KOPT-K1 (cell line): Measurements from ENCODE around the gene CGRRF1.

ENCODE experiments used
- H3K27ac ChIP-seq: fragments of 200-600 bp; sonication (generic); 2 replicates; pipeline ENCODE4 v1.5.1; 2016; ENCODE audit warnings: antibody characterized with exemption, mild to moderate bottlenecking, low read depth, low read length; ENCODE audit not compliant: poor library complexity, severe bottlenecking
- H3K36me3 ChIP-seq: fragments of 200-600 bp; sonication (generic); 2 replicates; pipeline ENCODE4 v1.5.1; 2017; ENCODE audit warnings: antibody characterized with exemption, mild to moderate bottlenecking, low read length, moderate library complexity; ENCODE audit not compliant: insufficient read depth
- H3K9me3 ChIP-seq: fragments of 200-600 bp; sonication (generic); 2 replicates; pipeline ENCODE4 v1.5.1; 2017; ENCODE audit warnings: antibody characterized with exemption, low read length, mild to moderate bottlenecking; ENCODE audit not compliant: insufficient read depth, poor library complexity, severe bottlenecking

CGRRF1 gene

GRCh38 chr14:54570047-54570446 is 60.3 kb downstream of the CGRRF1 start:
- H3K27ac ChIP-seq, result no peak overlapping the region
- H3K9me3 ChIP-seq, result peaks cover 24% of the 10 kb centered on the region

GRCh38 chr14:54570631-54571415 is 61.1 kb downstream of the CGRRF1 start:
- Histone ChIP-seq H3K9me3 (peaks cover 24% of the 10 kb centered on the region), H3K36me3 (no peaks in the 10 kb centered on the region), H3K27ac (no peak overlapping the region)

More at GRCh38 chr14:54570047-54570446, 60.3 kb downstream of the CGRRF1 start:
- H3K36me3 ChIP-seq, result no peaks in the 10 kb centered on the region

GRCh38 chr14:54572316-54572715 is 62.6 kb downstream of the CGRRF1 start:
- Histone ChIP-seq H3K36me3 (no peaks in the 10 kb centered on the region), H3K27ac (no peak overlapping the region), H3K9me3 (peaks cover 24% of the 10 kb centered on the region)

- peaks cover 24% of the 10 kb centered on the region for H3K9me3 ChIP-seq
- no peak overlapping the region for H3K27ac ChIP-seq
- H3K36me3 ChIP-seq, result no peaks in the 10 kb centered on the region
These were observed 64.8 kb downstream of the CGRRF1 start for GRCh38 chr14:54574528-54574927.

DNA sequence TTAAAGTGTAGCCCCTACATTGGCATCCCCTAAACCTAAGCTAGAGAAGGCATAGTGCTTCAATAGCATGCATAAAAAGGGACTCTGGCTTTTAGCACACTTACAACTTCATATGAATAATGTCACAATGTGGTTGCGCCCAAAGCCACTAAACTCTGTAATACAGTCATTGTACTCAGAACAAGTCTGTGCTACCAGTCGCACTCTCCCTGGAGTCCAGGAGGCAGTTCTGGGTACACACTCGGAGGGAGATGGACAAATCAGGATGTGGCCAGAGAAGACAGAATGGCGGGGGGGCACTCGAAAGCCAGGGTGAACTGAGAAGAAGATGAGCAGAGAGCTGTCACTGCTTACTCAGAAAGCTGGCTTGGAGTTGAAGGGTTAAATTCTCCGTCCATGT is 67.8 kb downstream of the CGRRF1 start:
- H3K27ac ChIP-seq, result no peak overlapping the region
- peaks cover 13% of the 10 kb centered on the region for H3K9me3 ChIP-seq
- no peaks in the 10 kb centered on the region for H3K36me3 ChIP-seq

DNA sequence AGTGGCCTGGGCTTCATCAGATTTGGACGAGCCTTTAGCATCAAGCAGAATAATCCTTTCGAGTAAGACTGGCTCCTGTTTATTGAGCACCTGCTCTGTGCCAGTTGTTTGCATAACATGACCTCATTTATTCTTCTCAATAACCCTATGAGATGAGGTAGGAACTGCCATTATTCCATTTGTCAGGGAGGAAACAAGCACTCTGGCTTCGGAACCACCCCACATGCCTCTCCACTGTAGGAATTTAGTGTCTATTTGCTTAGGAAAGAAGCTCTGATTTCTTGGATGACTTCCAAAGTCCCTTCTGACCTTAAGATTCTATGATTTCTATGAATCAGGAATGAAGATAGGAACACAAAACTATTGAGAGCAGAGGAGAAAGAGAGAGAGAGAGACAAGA is 68.3 kb downstream of the CGRRF1 start:
- no peak overlapping the region for H3K27ac ChIP-seq
- H3K36me3 ChIP-seq, result no peaks in the 10 kb centered on the region
- peaks cover 9% of the 10 kb centered on the region for H3K9me3 ChIP-seq

DNA sequence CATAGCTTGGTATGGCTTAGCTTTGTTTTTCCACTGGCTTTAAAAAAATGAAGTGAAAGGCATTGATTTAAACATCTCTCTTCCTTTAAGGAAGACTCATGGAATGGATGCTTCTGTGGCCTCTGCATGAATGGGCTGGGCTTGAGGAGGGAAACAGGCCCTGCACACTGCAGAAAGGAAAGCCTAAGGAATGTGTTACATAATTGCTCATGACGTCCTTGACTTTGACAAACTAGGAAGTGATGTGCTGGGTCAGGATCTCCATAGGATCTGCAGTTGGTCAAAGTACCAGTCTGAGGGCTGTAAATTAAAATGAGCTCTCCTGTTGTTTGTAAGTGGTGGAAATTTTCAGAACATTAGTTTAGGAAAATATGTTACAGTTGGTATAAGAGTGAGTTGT is 69.9 kb downstream of the CGRRF1 start:
- H3K36me3 ChIP-seq, result no peaks in the 10 kb centered on the region
- no peak overlapping the region for H3K27ac ChIP-seq
- no peaks in the 10 kb centered on the region for H3K9me3 ChIP-seq

DNA sequence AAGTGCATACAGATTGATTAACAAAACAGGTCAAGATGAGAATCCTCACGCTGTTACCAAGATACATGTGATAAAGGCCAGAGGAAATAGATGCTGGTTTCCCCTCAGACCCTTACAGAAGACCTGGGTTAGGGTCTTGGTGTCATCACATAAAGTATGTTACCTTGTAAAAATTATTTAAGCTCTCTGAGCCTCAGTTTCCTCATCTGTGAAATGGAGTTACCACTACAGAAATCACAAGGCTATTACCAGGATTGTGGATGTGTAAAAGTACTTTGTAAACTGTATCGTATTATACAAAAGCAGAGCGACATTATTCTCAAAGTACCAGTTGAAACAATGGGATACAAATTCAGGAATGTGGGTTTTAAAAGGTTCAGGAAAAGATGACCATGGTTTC is 71.2 kb downstream of the CGRRF1 start:
- no peaks in the 10 kb centered on the region for H3K36me3 ChIP-seq
- H3K9me3 ChIP-seq, result no peaks in the 10 kb centered on the region
- no peak overlapping the region for H3K27ac ChIP-seq

DNA sequence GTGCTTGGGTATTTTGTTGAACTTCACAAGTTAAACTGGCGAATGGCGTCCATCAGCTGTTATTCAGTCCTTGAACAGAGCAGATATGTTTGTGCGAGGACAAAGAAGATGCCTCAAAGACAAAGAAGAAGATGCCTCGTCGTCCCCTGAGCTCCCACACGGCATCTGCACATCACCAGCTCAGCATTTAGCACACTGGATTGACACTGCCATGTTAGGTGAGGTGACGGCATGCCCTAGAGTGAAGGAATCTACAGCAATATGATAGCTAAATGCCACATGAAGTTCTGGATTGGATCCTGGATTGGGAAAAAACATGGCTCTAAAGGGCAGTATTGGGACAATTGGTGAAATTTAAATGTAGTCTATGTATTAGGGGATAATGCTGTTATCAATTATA is 72.6 kb downstream of the CGRRF1 start:
- Histone ChIP-seq H3K27ac (no peak overlapping the region), H3K36me3 (no peaks in the 10 kb centered on the region), H3K9me3 (no peaks in the 10 kb centered on the region)

- Histone ChIP-seq H3K36me3 (no peaks in the 10 kb centered on the region), H3K27ac (no peak overlapping the region), H3K9me3 (no peaks in the 10 kb centered on the region)
These were observed 74.4 kb downstream of the CGRRF1 start for GRCh38 chr14:54584097-54584496.

DNA sequence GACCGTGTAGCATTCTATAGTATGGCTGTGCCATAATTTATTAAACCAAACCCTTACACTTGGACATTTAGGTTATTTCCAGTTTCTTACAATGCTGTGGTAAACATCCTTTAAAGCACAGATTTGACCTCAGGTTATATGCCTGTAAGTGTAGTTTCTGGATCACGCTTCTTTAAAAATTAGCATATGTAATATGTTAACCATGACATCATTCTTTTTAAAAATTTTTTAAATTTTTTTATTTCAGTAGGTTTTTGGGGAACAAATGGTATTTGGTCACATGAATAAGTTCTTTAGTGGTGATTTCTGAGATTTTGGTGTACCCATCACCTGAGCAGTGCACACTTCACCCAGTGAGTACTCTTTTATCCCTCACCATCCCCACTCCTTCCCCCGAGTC is 75.5 kb downstream of the CGRRF1 start:
- Histone ChIP-seq H3K36me3 (no peaks in the 10 kb centered on the region), H3K9me3 (no peaks in the 10 kb centered on the region), H3K27ac (no peak overlapping the region)
